HUES6 (cell line): Measurements from ENCODE around the gene ADAMTS2.

Experiments used
- H3K27ac ChIP-seq: 2 replicates; pipeline ENCODE4 v1.7.0; 2013; ENCODE audit warnings: low read depth, mild to moderate bottlenecking, low read length, inconsistent platforms
- H3K27me3 ChIP-seq: 2 replicates; pipeline ENCODE4 v1.6.1; 2013; ENCODE audit warnings: low read length; ENCODE audit not compliant: control insufficient read depth, insufficient read depth
- H3K36me3 ChIP-seq: 2 replicates; pipeline ENCODE4 v1.6.1; 2013; ENCODE audit warnings: low read length; ENCODE audit not compliant: control insufficient read depth, insufficient read depth
- H3K4me1 ChIP-seq: 2 replicates; pipeline ENCODE4 v1.6.1; 2013; ENCODE audit warnings: low read length; ENCODE audit not compliant: control insufficient read depth, insufficient read depth
- H3K4me3 ChIP-seq: 2 replicates; pipeline ENCODE4 v1.5.1; 2013; ENCODE audit warnings: low read depth, low read length
- H3K9ac ChIP-seq: one replicate; pipeline ENCODE4 v1.6.1; 2013; ENCODE audit warnings: mild to moderate bottlenecking, low read length
- H3K9me3 ChIP-seq: 2 replicates; pipeline ENCODE4 v1.6.1; 2013; ENCODE audit warnings: low read depth, low read length; ENCODE audit not compliant: control insufficient read depth, insufficient read depth

The ADAMTS2 gene

GRCh38 chr5:179210478-179210877 lies 134.8 kb downstream of the ADAMTS2 start:
- no peak overlapping the region for H3K9ac ChIP-seq
- peaks cover 9% of the 10 kb centered on the region for H3K4me1 ChIP-seq
- H3K27me3 ChIP-seq, result no peaks in the 10 kb centered on the region
- H3K4me3 ChIP-seq, result no peak overlapping the region
- H3K9me3 ChIP-seq, result no peaks in the 10 kb centered on the region
- H3K36me3 ChIP-seq, result no peaks in the 10 kb centered on the region
- no peak overlapping the region for H3K27ac ChIP-seq

GRCh38 chr5:179209359-179210150 lies 135.7 kb downstream of the ADAMTS2 start:
- H3K4me3 ChIP-seq, result no peak overlapping the region
- no peaks in the 10 kb centered on the region for H3K27me3 ChIP-seq
- no peaks in the 10 kb centered on the region for H3K9me3 ChIP-seq
- no peaks in the 10 kb centered on the region for H3K36me3 ChIP-seq
- H3K27ac ChIP-seq, result no peak overlapping the region
- H3K9ac ChIP-seq, result no peak overlapping the region
- peaks cover 9% of the 10 kb centered on the region for H3K4me1 ChIP-seq

- no peaks in the 10 kb centered on the region for H3K27me3 ChIP-seq
- no peak overlapping the region for H3K9ac ChIP-seq
- H3K4me3 ChIP-seq, result no peak overlapping the region
- peaks cover 9% of the 10 kb centered on the region for H3K4me1 ChIP-seq
- H3K36me3 ChIP-seq, result no peaks in the 10 kb centered on the region
- H3K27ac ChIP-seq, result no peak overlapping the region
- no peaks in the 10 kb centered on the region for H3K9me3 ChIP-seq
Observed at GRCh38 chr5:179208706-179209358, 136.4 kb downstream of the ADAMTS2 start.

GRCh38 chr5:179207920-179208705 lies 137.1 kb downstream of the ADAMTS2 start:
- Histone ChIP-seq H3K9me3 (no peaks in the 10 kb centered on the region), H3K36me3 (no peaks in the 10 kb centered on the region), H3K4me3 (no peak overlapping the region), H3K9ac (no peak overlapping the region), H3K27me3 (no peaks in the 10 kb centered on the region), H3K4me1 (peaks cover 9% of the 10 kb centered on the region), H3K27ac (no peak overlapping the region)

DNA sequence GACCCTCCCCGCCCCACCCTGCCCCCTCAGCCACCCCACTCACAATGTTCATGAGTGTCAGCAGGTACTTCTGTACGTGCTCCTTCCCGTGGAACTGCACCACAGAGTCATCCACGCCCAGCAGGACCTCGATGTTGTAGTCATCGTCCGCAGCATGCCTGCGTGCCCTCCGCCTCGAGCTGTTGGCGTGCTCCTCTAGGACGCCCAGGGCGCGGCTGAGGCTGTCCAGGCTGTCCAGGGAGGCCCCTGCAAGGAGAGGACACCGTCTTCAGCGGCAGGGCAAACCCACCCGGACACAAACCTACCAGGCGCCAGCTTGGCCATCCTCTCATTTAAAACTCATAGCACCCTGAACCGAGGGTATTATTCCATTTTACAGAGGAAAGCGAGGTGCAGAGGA lies 137.8 kb downstream of the ADAMTS2 start:
- H3K4me1 ChIP-seq, result peaks cover 9% of the 10 kb centered on the region
- H3K27me3 ChIP-seq, result no peaks in the 10 kb centered on the region
- H3K36me3 ChIP-seq, result no peaks in the 10 kb centered on the region
- H3K4me3 ChIP-seq, result no peak overlapping the region
- no peak overlapping the region for H3K9ac ChIP-seq
- no peaks in the 10 kb centered on the region for H3K9me3 ChIP-seq
- H3K27ac ChIP-seq, result no peak overlapping the region

GRCh38 chr5:179206366-179206765 lies 138.9 kb downstream of the ADAMTS2 start:
- no peaks in the 10 kb centered on the region for H3K9me3 ChIP-seq
- no peaks in the 10 kb centered on the region for H3K36me3 ChIP-seq
- no peak overlapping the region for H3K27ac ChIP-seq
- H3K9ac ChIP-seq, result no peak overlapping the region
- H3K4me1 ChIP-seq, result peaks cover 9% of the 10 kb centered on the region
- no peaks in the 10 kb centered on the region for H3K27me3 ChIP-seq
- no peak overlapping the region for H3K4me3 ChIP-seq

- Histone ChIP-seq H3K9me3 (no peaks in the 10 kb centered on the region), H3K4me1 (peaks cover 9% of the 10 kb centered on the region), H3K36me3 (no peaks in the 10 kb centered on the region), H3K27me3 (no peaks in the 10 kb centered on the region), H3K9ac (no peak overlapping the region), H3K27ac (no peak overlapping the region), H3K4me3 (no peak overlapping the region)
Observed at GRCh38 chr5:179205277-179205676, 140.0 kb downstream of the ADAMTS2 start.

- H3K4me1 ChIP-seq, result peaks cover 9% of the 10 kb centered on the region
- H3K27ac ChIP-seq, result no peak overlapping the region
- no peaks in the 10 kb centered on the region for H3K27me3 ChIP-seq
- no peak overlapping the region for H3K4me3 ChIP-seq
- H3K9me3 ChIP-seq, result no peaks in the 10 kb centered on the region
- no peaks in the 10 kb centered on the region for H3K36me3 ChIP-seq
- H3K9ac ChIP-seq, result no peak overlapping the region
Observed at GRCh38 chr5:179204572-179204971, 140.7 kb downstream of the ADAMTS2 start.

- Histone ChIP-seq H3K36me3 (no peaks in the 10 kb centered on the region), H3K27me3 (no peaks in the 10 kb centered on the region), H3K9me3 (no peaks in the 10 kb centered on the region), H3K27ac (no peak overlapping the region), H3K9ac (no peak overlapping the region), H3K4me1 (peaks cover 9% of the 10 kb centered on the region), H3K4me3 (no peak overlapping the region)
Observed at GRCh38 chr5:179203248-179203647, 142.0 kb downstream of the ADAMTS2 start.

- peaks cover 7% of the 10 kb centered on the region for H3K4me1 ChIP-seq
- H3K36me3 ChIP-seq, result no peaks in the 10 kb centered on the region
- no peaks in the 10 kb centered on the region for H3K27me3 ChIP-seq
Observed at GRCh38 chr5:179201986-179202385, 143.3 kb downstream of the ADAMTS2 start.

GRCh38 chr5:179199246-179199645 lies 146.0 kb downstream of the ADAMTS2 start:
- H3K27me3 ChIP-seq, result no peaks in the 10 kb centered on the region
- H3K4me3 ChIP-seq, result no peak overlapping the region

More at GRCh38 chr5:179201986-179202385, 143.3 kb downstream of the ADAMTS2 start:
- Histone ChIP-seq H3K9me3 (no peaks in the 10 kb centered on the region), H3K4me3 (no peak overlapping the region), H3K27ac (no peak overlapping the region), H3K9ac (no peak overlapping the region)

More at GRCh38 chr5:179199246-179199645, 146.0 kb downstream of the ADAMTS2 start:
- no peak overlapping the region for H3K27ac ChIP-seq
- no peak overlapping the region for H3K9ac ChIP-seq
- H3K36me3 ChIP-seq, result no peaks in the 10 kb centered on the region
- H3K4me1 ChIP-seq, result no peaks in the 10 kb centered on the region
- H3K9me3 ChIP-seq, result no peaks in the 10 kb centered on the region
